GM18511 (cell line): ENCODE results near the gene MOGAT2.
"Not testable (repeated sequence)": the region's sequence is repeated elsewhere in the genome, so short reads cannot be mapped to it uniquely, and the experiment has no call there.

Experiments used
- ATAC-seq: cut with Tn5 transposase; IDR thresholded peaks from one replicate; pipeline ENCODE4 v1.9.1; 2021; ENCODE audit warnings: mild to moderate bottlenecking, moderate library complexity; ENCODE audit not compliant: unreplicated experiment

Gene MOGAT2

GRCh38 chr11:75718419-75719339 lies 1.0 kb downstream of the MOGAT2 start:
- ATAC-seq, result peak; percentile 48

- ATAC-seq, result no peak
These were observed 2.0 kb downstream of the MOGAT2 start for GRCh38 chr11:75719340-75720239.

- no peak for ATAC-seq
These were observed 3.0 kb downstream of the MOGAT2 start for GRCh38 chr11:75720639-75721038.

DNA sequence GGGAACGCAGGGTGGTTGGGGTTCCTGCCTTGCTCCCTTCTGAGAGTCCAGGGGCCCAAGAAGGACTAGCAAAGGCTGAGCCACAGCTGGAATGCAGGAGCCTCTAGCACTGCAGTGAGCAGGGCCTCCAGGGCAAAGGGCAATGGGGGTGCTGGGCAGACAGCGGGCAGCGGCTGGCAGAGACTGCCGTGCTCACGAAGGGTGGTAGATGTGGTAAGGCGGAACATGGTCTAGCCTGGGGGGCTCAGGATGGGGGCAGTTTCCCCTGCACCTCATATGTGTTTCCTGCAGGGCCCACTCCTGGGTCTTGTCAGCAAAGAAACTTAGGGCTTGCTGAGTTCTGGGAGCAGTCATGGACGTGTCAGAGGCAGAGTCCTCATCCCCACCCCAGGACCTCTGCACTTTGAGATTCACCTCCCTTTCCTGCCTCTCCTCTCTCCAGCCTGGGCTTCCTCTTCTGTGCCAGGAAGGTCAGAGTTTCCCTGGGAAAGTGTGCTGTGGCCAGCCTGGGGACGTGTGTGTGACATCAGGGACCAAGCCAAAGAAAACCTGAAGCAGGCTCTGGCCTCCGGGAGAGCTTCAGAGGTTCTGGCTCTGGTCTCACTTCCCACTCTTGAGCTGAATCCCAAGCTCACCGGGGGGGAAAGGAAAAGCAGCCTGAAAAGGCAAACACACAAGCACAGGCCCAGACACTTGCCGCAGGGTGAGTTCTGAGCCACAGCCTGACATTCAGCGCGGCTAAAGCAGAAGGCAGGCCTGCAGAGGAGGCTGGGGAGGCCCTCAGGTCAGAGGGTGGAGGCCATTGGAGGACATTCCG lies 4.4 kb downstream of the MOGAT2 start:
- ATAC-seq, result no peak

DNA sequence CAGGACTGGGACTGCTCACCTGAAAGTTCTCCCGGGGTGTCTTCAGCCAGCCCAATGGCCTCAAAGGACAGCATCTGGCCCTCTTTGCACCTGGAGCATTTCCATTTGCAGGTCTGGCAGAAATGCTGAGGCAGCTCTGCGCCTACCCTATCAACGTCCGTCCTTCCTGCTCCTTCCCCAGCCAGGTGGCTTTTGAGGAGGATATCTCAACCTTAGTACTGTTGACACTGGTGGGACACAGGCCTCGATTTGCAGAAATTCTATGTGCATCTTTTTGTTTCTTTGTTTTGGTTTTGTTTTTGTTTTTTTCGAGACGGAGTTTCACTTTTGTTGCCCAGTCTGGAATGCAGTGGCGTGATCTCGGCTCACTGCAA lies 5.0 kb downstream of the MOGAT2 start:
- no peak for ATAC-seq

GRCh38 chr11:75725547-75726320 lies 8.1 kb downstream of the MOGAT2 start:
- no peak for ATAC-seq

GRCh38 chr11:75728992-75729391 lies 11.4 kb downstream of the MOGAT2 start:
- ATAC-seq, result no peak

GRCh38 chr11:75731095-75731494 lies 13.5 kb downstream of the MOGAT2 start:
- ATAC-seq, result no peak

DNA sequence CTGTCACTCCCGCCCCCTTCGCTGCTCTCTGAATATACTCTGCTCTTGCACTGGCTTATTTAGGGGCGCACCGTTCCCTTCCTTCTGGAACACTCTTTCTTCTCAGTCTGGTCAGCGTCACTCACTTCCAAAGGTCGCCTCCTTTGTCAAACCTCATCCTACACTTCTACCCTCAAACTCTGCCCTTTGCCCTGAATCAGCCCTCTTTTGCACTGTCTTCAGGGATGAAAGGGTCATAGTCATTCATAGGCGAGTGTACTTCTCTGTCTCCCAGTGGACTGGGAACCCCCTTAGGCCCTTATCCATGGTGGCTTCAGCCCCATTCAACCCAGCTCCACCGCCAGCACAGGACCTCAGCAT lies 15.4 kb downstream of the MOGAT2 start:
- ATAC-seq, result no peak

GRCh38 chr11:75733431-75734107 lies 15.9 kb downstream of the MOGAT2 start:
- ATAC-seq, result peak; percentile 64

GRCh38 chr11:75734491-75735180 lies 17.0 kb downstream of the MOGAT2 start:
- no peak for ATAC-seq

- ATAC-seq, result no peak
These were observed 17.7 kb downstream of the MOGAT2 start for GRCh38 chr11:75735181-75735845.

DNA sequence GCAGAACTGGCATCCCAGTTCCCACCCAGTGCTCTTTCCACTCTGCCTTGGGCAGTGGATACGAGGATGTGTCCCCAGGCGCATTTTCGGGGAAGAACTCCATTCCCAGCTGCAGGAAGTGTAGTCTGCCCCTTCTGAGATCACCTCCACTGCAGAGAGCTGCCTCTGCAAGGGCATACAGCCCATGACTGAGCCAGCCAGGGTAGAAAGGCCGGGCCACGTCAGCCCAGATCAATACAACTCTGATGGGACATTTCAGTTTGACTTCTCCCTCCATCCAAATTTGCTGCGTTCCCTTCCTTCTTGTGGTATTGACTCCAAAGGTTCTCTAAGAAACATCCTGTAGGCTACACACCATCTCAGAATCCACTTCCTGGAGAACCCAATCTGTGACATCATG lies 19.7 kb downstream of the MOGAT2 start:
- ATAC-seq, result no peak

GRCh38 chr11:75740681-75741080 lies 23.0 kb downstream of the MOGAT2 start:
- no peak for ATAC-seq

GRCh38 chr11:75743159-75743558 lies 25.5 kb downstream of the MOGAT2 start:
- not testable (repeated sequence) for ATAC-seq

DNA sequence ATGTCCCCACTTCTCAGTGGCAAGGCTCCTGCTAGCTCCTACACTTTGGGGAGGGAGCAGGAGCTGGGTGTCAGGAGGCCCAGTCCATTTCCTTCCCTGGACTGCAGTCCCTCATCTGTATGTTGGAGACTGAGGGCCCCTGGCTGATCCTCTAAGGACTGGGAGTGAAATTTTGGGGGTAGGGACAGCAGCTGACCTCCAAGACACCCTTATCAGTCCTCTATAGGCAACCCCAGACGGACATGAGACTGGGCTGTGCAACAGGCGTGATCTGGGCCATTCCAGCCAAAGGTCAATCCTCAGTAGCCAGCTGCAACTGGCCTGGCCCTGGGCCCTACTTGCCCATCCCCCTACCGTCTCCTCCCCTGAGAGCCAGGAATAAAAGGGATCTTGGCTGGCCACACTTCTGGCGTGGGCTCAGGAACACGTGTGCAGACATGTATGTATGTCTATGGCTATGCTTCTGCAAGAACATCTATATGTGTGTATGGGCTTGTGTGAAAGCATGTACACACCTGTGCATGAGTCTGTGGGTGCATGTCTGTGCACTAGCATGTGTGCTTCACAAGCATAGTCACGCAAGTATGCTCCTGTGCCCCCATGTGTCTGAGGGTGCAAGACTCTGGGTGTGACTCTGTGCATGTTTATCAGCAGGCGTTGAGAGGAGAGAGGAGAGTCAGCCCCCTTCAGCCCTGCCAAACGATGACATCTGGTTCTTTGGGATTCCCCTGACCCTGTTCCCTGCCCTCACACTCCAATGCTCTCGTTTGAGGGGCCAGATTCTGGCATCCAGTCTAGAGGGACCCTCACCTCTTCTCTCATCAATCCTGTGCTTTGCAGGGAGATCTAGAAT lies 26.3 kb downstream of the MOGAT2 start:
- ATAC-seq, result no peak

DNA sequence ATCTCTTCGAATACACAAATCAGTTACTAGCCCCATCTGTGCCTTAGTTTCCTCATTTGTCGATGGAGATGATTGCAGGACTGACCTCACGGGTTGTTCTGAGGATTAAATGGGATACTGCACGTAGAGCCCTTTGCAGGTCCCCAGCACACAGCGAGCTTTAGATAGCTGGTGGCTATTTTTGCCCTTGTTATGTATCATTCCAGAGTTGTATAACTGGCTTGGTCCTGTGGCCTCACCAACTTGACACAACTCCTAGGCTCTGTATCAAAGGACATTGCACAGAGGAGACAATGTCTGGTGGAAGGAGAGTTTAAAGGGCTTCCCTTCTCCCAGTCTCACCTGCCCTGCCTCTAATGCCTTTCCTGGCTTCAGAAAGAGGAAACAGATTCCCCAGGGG lies 28.2 kb downstream of the MOGAT2 start:
- no peak for ATAC-seq
